GM12892 (cell line): Measurements from ENCODE around the gene CHRDL2.

Experiments
- POLR2A ChIP-seq: IDR thresholded peaks from 2 replicates; pipeline ENCODE4 v1.6.1; 2011; ENCODE audit warnings: low read depth, low read length, control low read depth
- POLR2AphosphoS5 ChIP-seq: IDR thresholded peaks from 2 replicates; pipeline ENCODE4 v1.6.1; 2011; ENCODE audit warnings: low read depth, low read length, control low read depth
- TAF1 ChIP-seq: IDR thresholded peaks from 2 replicates; pipeline ENCODE4 v1.6.1; 2011; ENCODE audit warnings: low read depth, mild to moderate bottlenecking, control low read depth, low read length, borderline replicate concordance

DNA sequence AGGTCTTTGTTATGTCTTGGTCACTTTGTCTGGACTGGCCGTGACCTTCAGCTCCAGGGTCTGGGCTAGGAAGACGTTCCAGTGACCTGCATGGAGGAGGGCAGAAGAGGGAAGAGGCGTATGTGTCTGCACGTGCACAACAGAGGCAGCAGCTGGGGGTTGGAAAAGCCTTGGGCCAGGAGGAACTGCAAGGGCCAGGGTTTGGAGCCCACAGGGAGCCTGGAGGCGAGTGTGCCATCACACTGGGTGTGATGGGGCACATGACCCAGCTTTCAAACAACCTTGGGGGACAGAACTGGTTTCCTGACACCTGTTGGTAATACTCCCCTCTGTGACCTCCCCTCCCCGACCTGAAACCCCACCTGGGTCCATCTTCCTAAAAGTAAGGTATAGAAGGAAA lies 34.7 kb downstream of the CHRDL2 start:
- TF ChIP-seq POLR2AphosphoS5, result no peak
- TF ChIP-seq POLR2A, result no peak
- TF ChIP-seq TAF1, result no peak
